HEK293T (cell line): ENCODE measurements around the gene XDH.

ENCODE experiments used
- ELF4 ChIP-seq: fragments of 450-650 bp; IDR thresholded peaks from 2 replicates; pipeline ENCODE4 v1.6.1; 2017; ENCODE audit warnings: antibody characterized with exemption
- FOXK2 ChIP-seq: fragments of 450-650 bp; IDR thresholded peaks from 2 replicates; pipeline ENCODE4 v1.6.1; 2016; ENCODE audit warnings: mild to moderate bottlenecking
- FOXM1 ChIP-seq: fragments of 450-650 bp; IDR thresholded peaks from 2 replicates; pipeline ENCODE4 v1.6.1; 2017; ENCODE audit warnings: mild to moderate bottlenecking, borderline replicate concordance
- SP1 ChIP-seq: fragments of 450-650 bp; IDR thresholded peaks from 2 replicates; pipeline ENCODE4 v1.6.1; 2017

- no peak for TF ChIP-seq ELF4
- no peak for TF ChIP-seq SP1
- no peak for TF ChIP-seq FOXK2
- TF ChIP-seq FOXM1 = no peak
These were observed 536 bp downstream of the XDH start for GRCh38 chr2:31413862-31414550.
